ENCODE results near the gene PLD1. TPM values are rescaled to one million over a fixed set of nuclear protein-coding genes. Genes with fewer than 3 reads are reported as not detected.
A peak's percentile ranks its signal among the peaks of the same experiment; 100 is the strongest.

The PLD1 gene
- total and polyA plus RNA-seq, 4 donors = 4.9 to 31.5 (median 18.6) TPM

DNA sequence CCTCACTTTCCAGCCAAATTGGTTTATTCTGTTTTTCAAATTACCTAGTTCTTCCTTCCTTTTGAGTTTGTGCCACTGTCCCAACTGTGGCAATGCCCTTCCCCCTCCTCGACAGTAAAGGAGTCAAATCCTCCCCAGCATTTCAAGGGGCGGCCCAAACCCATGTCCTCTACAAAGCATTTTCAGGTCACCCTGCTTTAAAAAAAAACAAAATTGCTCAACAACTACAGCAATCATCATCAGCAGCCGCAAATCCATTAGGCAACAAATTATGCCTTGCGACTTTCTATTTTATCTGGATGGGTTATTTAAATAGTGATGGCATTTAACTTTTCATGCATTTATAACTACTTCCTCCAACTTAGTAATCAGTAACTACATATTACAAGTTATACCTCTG lies 32.7 kb downstream of the PLD1 start:
- TF ChIP-seq CTCF (IDR thresholded peaks at IDR 0.05; ENCODE audit: low read depth, low read length, missing input control) (no peak), ATF3 (IDR thresholded peaks at IDR 0.05) (no peak), ZBTB33 (IDR thresholded peaks at IDR 0.05) (no peak), HNF4G (IDR thresholded peaks at IDR 0.05) (no peak)
- Histone ChIP-seq H3K4me3 (ENCODE audit: low read depth in 1 of 3, low read length in 3 of 3) (no peak overlapping the region), H3K36me3 (ENCODE audit: control insufficient read depth in 4 of 4, insufficient read depth in 3 of 4, low read depth in 1 of 4, low read length in 3 of 4) (no peaks in the 10 kb centered on the region), H3K9ac (ENCODE audit: low read depth in 1 of 2, low read length in 2 of 2) (no peak overlapping the region), H3K9me3 (ENCODE audit: control insufficient read depth in 4 of 4, low read length in 3 of 4) (no peaks in the 10 kb centered on the region), H3K4me1 (ENCODE audit: control insufficient read depth in 4 of 4, insufficient read depth in 4 of 4, low read length in 3 of 4) (peaks cover 0 to 13% (median 4%) of the 10 kb centered on the region in 4 donors), H3K27me3 (ENCODE audit: control insufficient read depth in 4 of 4, insufficient read depth in 4 of 4, low read length in 3 of 4) (no peaks in the 10 kb centered on the region), H3K27ac (ENCODE audit: low read depth in 1 of 2, low read length in 2 of 2) (peak overlapping the region in 1 of 2 donors; percentile 3)
- DNase-seq (ENCODE audit: low spot score) = no peak
- WGBS = 74% methylated on average over 4 of the region's 4 CpGs

DNA sequence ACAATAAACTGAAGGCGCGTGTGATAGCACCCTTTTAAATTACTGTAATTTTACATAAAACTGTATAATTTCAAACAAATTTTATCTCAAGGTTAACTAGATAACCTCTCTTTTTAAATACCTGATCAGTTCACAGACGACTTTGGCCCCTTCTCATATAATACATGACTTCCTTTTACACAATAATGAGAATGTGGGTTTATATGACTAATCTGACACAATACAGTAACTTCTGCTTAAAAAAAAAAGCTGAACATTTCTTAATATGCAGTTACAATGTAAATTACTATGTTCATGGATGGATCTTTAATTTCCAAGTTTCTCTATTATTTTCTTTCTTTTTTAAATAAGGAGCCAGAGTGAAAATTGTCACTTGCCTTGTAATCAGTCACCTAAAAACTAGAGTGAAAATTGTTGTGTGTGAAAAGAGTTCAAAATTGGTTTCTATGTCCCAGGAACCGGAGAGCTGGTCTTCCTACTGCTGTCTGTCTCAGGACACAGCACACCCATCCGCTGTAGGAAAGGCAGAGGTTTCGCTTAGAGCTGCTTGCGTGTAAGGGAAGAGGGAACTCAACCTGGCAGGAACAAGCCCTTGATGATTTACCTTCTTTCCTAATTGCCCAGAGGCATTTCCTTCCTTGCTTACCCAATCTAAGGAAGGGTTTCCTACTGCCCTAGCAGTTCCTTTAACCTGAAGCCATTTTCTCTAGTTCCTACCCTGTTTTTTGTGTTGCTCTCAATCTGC lies 33.3 kb downstream of the PLD1 start:
- Histone ChIP-seq H3K4me3 (ENCODE audit: low read depth in 1 of 3, low read length in 3 of 3) (no peak overlapping the region), H3K9me3 (ENCODE audit: control insufficient read depth in 4 of 4, low read length in 3 of 4) (no peaks in the 10 kb centered on the region), H3K27ac (ENCODE audit: low read depth in 1 of 2, low read length in 2 of 2) (peak overlapping the region in 1 of 2 donors; percentile 3), H3K27me3 (ENCODE audit: control insufficient read depth in 4 of 4, insufficient read depth in 4 of 4, low read length in 3 of 4) (no peaks in the 10 kb centered on the region), H3K9ac (ENCODE audit: low read depth in 1 of 2, low read length in 2 of 2) (no peak overlapping the region), H3K36me3 (ENCODE audit: control insufficient read depth in 4 of 4, insufficient read depth in 3 of 4, low read depth in 1 of 4, low read length in 3 of 4) (no peaks in the 10 kb centered on the region), H3K4me1 (ENCODE audit: control insufficient read depth in 4 of 4, insufficient read depth in 4 of 4, low read length in 3 of 4) (peaks cover under 1 to 15% (median 6%) of the 10 kb centered on the region in 4 donors)
- 81% methylated on average over 7 of the region's 7 CpGs for WGBS
- TF ChIP-seq HNF4G (IDR thresholded peaks at IDR 0.05) (no peak), JUND (IDR thresholded peaks at IDR 0.05) (no peak), HNF4A (conservative IDR thresholded peaks at IDR 0.05) (no peak), ZBTB33 (IDR thresholded peaks at IDR 0.05) (no peak), CTCF (IDR thresholded peaks at IDR 0.05; ENCODE audit: low read depth, low read length, missing input control) (no peak), SP1 (IDR thresholded peaks at IDR 0.05) (no peak), FOXA2 (IDR thresholded peaks at IDR 0.05) (no peak), RXRA (IDR thresholded peaks at IDR 0.05) (no peak), REST (IDR thresholded peaks at IDR 0.05) (no peak), GABPA (IDR thresholded peaks at IDR 0.05 in 1 of 2, conservative IDR thresholded peaks at IDR 0.05 in 1 of 2) (no peak), YY1 (IDR thresholded peaks at IDR 0.05) (no peak), TAF1 (conservative IDR thresholded peaks at IDR 0.05) (no peak)
- TF ChIP-seq, protein P1, sequence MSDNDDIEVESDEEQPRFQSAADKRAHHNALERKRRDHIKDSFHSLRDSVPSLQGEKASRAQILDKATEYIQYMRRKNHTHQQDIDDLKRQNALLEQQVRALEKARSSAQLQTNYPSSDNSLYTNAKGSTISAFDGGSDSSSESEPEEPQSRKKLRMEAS (IDR thresholded peaks at IDR 0.05) = no peak
- no peak for DNase-seq (ENCODE audit: low spot score)
